H1 (cell line): Measurements from ENCODE around the gene SLC38A10. TPM values are rescaled to one million over a fixed set of nuclear protein-coding genes. Genes with fewer than 3 reads are reported as not detected.

Experiments used
- CTCF ChIA-PET: fragments of 300-600 bp; sonication (Branson Sonifier 250); formaldehyde crosslinking; loops from one replicate; lab custom pipeline; 2021; ENCODE audit not compliant: partially characterized antibody; lab: Charles Lee
- POLR2A ChIA-PET: fragments of 300-600 bp; sonication (Branson Sonifier 250); formaldehyde crosslinking; loops from one replicate; lab custom pipeline; 2021; ENCODE audit warnings: inconsistent platforms; ENCODE audit not compliant: partially characterized antibody; lab: Charles Lee
- DNase-seq, 2 experiments: peaks; one replicate each; pipeline versions ENCODE4 v3.0.0 to v3.0.0-alpha.2; 2010 to 2022; ENCODE audit warnings: low spot score in 2 of 2, low read depth in 1 of 2, mixed read lengths in 1 of 2
- FAIRE-seq: peaks from 2 replicates; lab custom pipeline; 2011; peaks lifted over from hg19 to GRCh38; lab: Jason Lieb, UNC
- H2AFZ ChIP-seq: 2 replicates; pipeline ENCODE4 v1.8.1; 2012; ENCODE audit warnings: low read length, inconsistent platforms
- H2AK5ac ChIP-seq: 2 replicates; pipeline ENCODE4 v1.6.1; 2013; ENCODE audit warnings: low read depth, low read length
- H2BK120ac ChIP-seq: replicated peaks from 2 replicates; pipeline ENCODE3; 2013; ENCODE audit warnings: low read depth, low read length, inconsistent platforms
- H2BK12ac ChIP-seq: 2 replicates; pipeline ENCODE4 v1.6.1; 2013; ENCODE audit warnings: low read depth, low read length
- H2BK15ac ChIP-seq: 2 replicates; pipeline ENCODE4 v1.6.1; 2013; ENCODE audit warnings: low read length
- H2BK20ac ChIP-seq: 2 replicates; pipeline ENCODE4 v1.6.1; 2013; ENCODE audit warnings: low read length
- H2BK5ac ChIP-seq: 2 replicates; pipeline ENCODE4 v1.6.1; 2013; ENCODE audit warnings: low read depth, low read length
- H3K14ac ChIP-seq: 2 replicates; pipeline ENCODE4 v1.6.1; 2013; ENCODE audit warnings: inconsistent platforms; ENCODE audit not compliant: insufficient read length
- H3K18ac ChIP-seq: 2 replicates; pipeline ENCODE4 v1.6.1; 2013; ENCODE audit warnings: low read length; ENCODE audit errors: extremely low read depth
- H3K23ac ChIP-seq: 2 replicates; pipeline ENCODE4 v1.6.1; 2013; ENCODE audit warnings: inconsistent platforms; ENCODE audit not compliant: insufficient read length
- H3K23me2 ChIP-seq: 2 replicates; pipeline ENCODE4 v1.6.1; 2013; ENCODE audit warnings: low read depth, low read length
- H3K27ac ChIP-seq: 2 replicates; pipeline ENCODE4 v1.6.1; 2011; ENCODE audit warnings: low read depth, low read length, inconsistent platforms
- H3K27me3 ChIP-seq, 4 experiments: replicated peaks in 1 of 4; 1 replicate in 1 of 4; 2 replicates in 3 of 4; pipeline versions ENCODE4 v1.6.1 to v1.8.1; 2011 to 2013; ENCODE audit warnings: low read length in 3 of 4, mild to moderate bottlenecking in 3 of 4, inconsistent platforms in 2 of 4, mixed read lengths in 2 of 4, moderate library complexity in 1 of 4; ENCODE audit not compliant: control insufficient read depth in 3 of 4, insufficient read depth in 3 of 4; ENCODE audit errors: extremely low read depth in 1 of 4
- H3K36me3 ChIP-seq, 4 experiments: 2 replicates each; pipeline versions ENCODE4 v1.6.1 to v1.8.1; 2011 to 2013; ENCODE audit warnings: mild to moderate bottlenecking in 4 of 4, low read length in 3 of 4, moderate library complexity in 2 of 4, control low read depth in 1 of 4, inconsistent platforms in 1 of 4; ENCODE audit not compliant: insufficient read depth in 4 of 4, control insufficient read depth in 2 of 4
- H3K4ac ChIP-seq: replicated peaks from 2 replicates; pipeline ENCODE3; 2013; ENCODE audit warnings: low read length, low read depth, mixed read lengths, inconsistent platforms; ENCODE audit not compliant: insufficient read length
- H3K4me1 ChIP-seq, 4 experiments: replicated peaks in 1 of 4; 1 replicate in 1 of 4; 2 replicates in 3 of 4; pipeline versions ENCODE4 v1.6.1 to v1.8.1; 2011 to 2013; ENCODE audit warnings: low read length in 3 of 4, inconsistent platforms in 2 of 4, mixed read lengths in 1 of 4; ENCODE audit not compliant: insufficient read depth in 4 of 4, control insufficient read depth in 3 of 4
- H3K4me2 ChIP-seq, 2 experiments: 2 replicates each; pipeline versions ENCODE4 v1.6.1 to v1.8.1; 2011 to 2013; ENCODE audit warnings: low read depth in 2 of 2, low read length in 2 of 2, control low read depth in 1 of 2, inconsistent platforms in 1 of 2, mild to moderate bottlenecking in 1 of 2; ENCODE audit not compliant: insufficient read depth in 1 of 2
- H3K4me3 ChIP-seq, 4 experiments: fragments of 200-600, 300-600 bp in 1 of 4; sonication (generic), shearing (Covaris generic), sonication (Bioruptor Twin) in 1 of 4; 2 replicates each; pipeline versions ENCODE4 v1.5.1 to v1.8.1; 2011 to 2016; ENCODE audit warnings: low read length in 4 of 4, low read depth in 3 of 4, control low read depth in 2 of 4, inconsistent platforms in 2 of 4, mild to moderate bottlenecking in 2 of 4, mixed read lengths in 1 of 4, moderate library complexity in 1 of 4; ENCODE audit not compliant: insufficient read depth in 2 of 4; ENCODE audit errors: extremely low read depth in 1 of 4
- H3K56ac ChIP-seq: replicated peaks from 2 replicates; pipeline ENCODE3; 2013; ENCODE audit warnings: low read depth, mild to moderate bottlenecking, mixed read lengths, low read length, inconsistent platforms; ENCODE audit not compliant: insufficient read length
- H3K79me1 ChIP-seq: 2 replicates; pipeline ENCODE4 v1.6.1; 2013; ENCODE audit warnings: low read depth, low read length, control low read depth
- H3K79me2 ChIP-seq, 2 experiments: 2 replicates each; pipeline versions ENCODE4 v1.6.1 to v1.8.1; 2012 to 2013; ENCODE audit warnings: low read length in 2 of 2, mild to moderate bottlenecking in 2 of 2, inconsistent platforms in 1 of 2; ENCODE audit not compliant: insufficient read depth in 2 of 2, control insufficient read depth in 1 of 2
- H3K9ac ChIP-seq, 4 experiments: replicated peaks in 1 of 4; 1 replicate in 1 of 4; 2 replicates in 3 of 4; pipeline versions ENCODE4 v1.6.1 to v1.8.1; 2011 to 2013; ENCODE audit warnings: low read depth in 3 of 4, low read length in 3 of 4, control low read depth in 2 of 4, mild to moderate bottlenecking in 2 of 4, moderate library complexity in 2 of 4, inconsistent platforms in 1 of 4; ENCODE audit errors: extremely low read depth in 1 of 4
- H3K9me3 ChIP-seq, 2 experiments: 2 replicates each; pipeline versions ENCODE4 v1.6.1 to v1.8.1; 2012 to 2013; ENCODE audit warnings: mild to moderate bottlenecking in 2 of 2, moderate library complexity in 2 of 2, control low read depth in 1 of 2, inconsistent platforms in 1 of 2, low read depth in 1 of 2, low read length in 1 of 2, mixed read lengths in 1 of 2; ENCODE audit not compliant: insufficient read depth in 2 of 2
- H4K20me1 ChIP-seq, 2 experiments: replicated peaks in 1 of 2; 2 replicates each; pipeline versions ENCODE3 to v1.8.1; 2011 to 2013; ENCODE audit warnings: inconsistent platforms in 2 of 2, low read length in 2 of 2, mild to moderate bottlenecking in 1 of 2; ENCODE audit not compliant: insufficient read depth in 2 of 2, control insufficient read depth in 1 of 2
- H4K5ac ChIP-seq: 2 replicates; pipeline ENCODE4 v1.6.1; 2013; ENCODE audit warnings: low read length, low read depth, mixed read lengths, inconsistent platforms; ENCODE audit not compliant: insufficient read length
- H4K8ac ChIP-seq: 2 replicates; pipeline ENCODE4 v1.8.0; 2013; ENCODE audit warnings: mild to moderate bottlenecking, moderate library complexity, low read length, inconsistent platforms; ENCODE audit not compliant: insufficient read depth; ENCODE audit errors: extremely low read depth
- H4K91ac ChIP-seq: replicated peaks from 2 replicates; pipeline ENCODE3; 2013; ENCODE audit warnings: low read length, mixed read lengths, inconsistent platforms; ENCODE audit not compliant: insufficient read length
- BACH1 ChIP-seq: IDR thresholded peaks from 2 replicates; pipeline ENCODE4 v1.6.1; 2012; ENCODE audit warnings: low read length, improper control_type of control experiment
- CBX8 ChIP-seq: fragments of 300-800, 300-1000 bp; sonication (generic); IDR thresholded peaks from 2 replicates; pipeline ENCODE4 v1.7.1; 2016; ENCODE audit warnings: low read depth, low read length, borderline replicate concordance
- CEBPB ChIP-seq: IDR thresholded peaks from 2 replicates; pipeline ENCODE4 v1.6.1; 2012; ENCODE audit warnings: low read depth, low read length
- CHD1 ChIP-seq: IDR thresholded peaks from 2 replicates; pipeline ENCODE4 v1.6.1; 2012; ENCODE audit warnings: low read depth, low read length, improper control_type of control experiment
- CREB1 ChIP-seq: IDR thresholded peaks from 2 replicates; pipeline ENCODE4 v1.6.1; 2012; ENCODE audit warnings: inconsistent platforms
- CTBP2 ChIP-seq: IDR thresholded peaks from 2 replicates; pipeline ENCODE4 v1.7.0; 2011; ENCODE audit warnings: borderline replicate concordance, mild to moderate bottlenecking, moderate library complexity, mixed read lengths, low read length; ENCODE audit not compliant: insufficient read depth, insufficient read length
- EGR1 ChIP-seq: IDR thresholded peaks from 2 replicates; pipeline ENCODE4 v1.6.1; 2011; ENCODE audit warnings: low read depth, low read length, borderline replicate concordance
- EP300 ChIP-seq, 2 experiments: IDR thresholded peaks; 1 replicate in 1 of 2; 2 replicates in 1 of 2; pipeline ENCODE4 v1.6.1; 2011 to 2012; ENCODE audit warnings: low read depth in 2 of 2, low read length in 2 of 2, mild to moderate bottlenecking in 2 of 2, borderline replicate concordance in 1 of 2, inconsistent platforms in 1 of 2, moderate library complexity in 1 of 2
- EZH2 ChIP-seq: fragments of 200-600 bp; sonication (generic); IDR thresholded peaks from 2 replicates; pipeline ENCODE4 v1.7.1; 2012; ENCODE audit warnings: low read depth, mild to moderate bottlenecking, moderate library complexity, low read length, inconsistent platforms; ENCODE audit not compliant: severe bottlenecking
- GABPA ChIP-seq: IDR thresholded peaks from 2 replicates; pipeline ENCODE4 v1.6.1; 2011; ENCODE audit warnings: mild to moderate bottlenecking, low read length, moderate library complexity, borderline replicate concordance; ENCODE audit not compliant: insufficient read depth
- KDM5A ChIP-seq: fragments of 200-600 bp; IDR thresholded peaks from 2 replicates; pipeline ENCODE4 v1.7.1; 2012; ENCODE audit warnings: mild to moderate bottlenecking, low read length, inconsistent platforms, mixed read lengths
- NANOG ChIP-seq: IDR thresholded peaks from 2 replicates; pipeline ENCODE4 v1.6.1; 2011; ENCODE audit warnings: low read length, low read depth, mild to moderate bottlenecking, inconsistent platforms; ENCODE audit not compliant: insufficient read depth, poor library complexity, severe bottlenecking
- SUZ12 ChIP-seq: fragments of 200-600 bp; sonication (generic); IDR thresholded peaks from 2 replicates; pipeline ENCODE4 v1.6.1; 2012; ENCODE audit warnings: mild to moderate bottlenecking, inconsistent platforms, low read length, moderate library complexity, mixed read lengths
- ZNF274 ChIP-seq: IDR thresholded peaks from 2 replicates; pipeline ENCODE4 v1.7.0; 2012; ENCODE audit warnings: low read length, borderline replicate concordance; ENCODE audit errors: extremely low read depth
- WGBS, 2 experiments: shearing (Covaris generic) in 1 of 2; methylation state at CpG; one replicate each; pipeline versions ENCODE4 v1.1.6 to v1.1.7; 2013 to 2015; ENCODE audit warnings: low lambda C conversion rate in 2 of 2, mixed read lengths in 2 of 2, inconsistent platforms in 1 of 2, low coverage in 1 of 2, missing lambda C conversion rate in 1 of 2; ENCODE audit not compliant: insufficient replicate concordance in 2 of 2, insufficient coverage in 1 of 2, insufficient read length in 1 of 2; ENCODE audit errors: extremely low coverage in 1 of 2, missing lambda C conversion rate in 1 of 2; 5-methylcytosine and 5-hydroxymethylcytosine counted together
- polyA plus RNA-seq, 7 experiments: library from polyadenylated mRNA; depleted of rRNA in 3 of 7; stranded (reverse) in 5 of 7; unstranded in 2 of 7; fragments of >200 nt in 5 of 7; fragments of 200-250 nt in 2 of 7; gene quantifications; 1 replicate in 5 of 7; 2 replicates in 1 of 7; 4 replicates in 1 of 7; pipeline versions ENCODE4 v1.2.1 to v1.2.3, GENCODE V29; 2011 to 2013; ENCODE audit warnings: missing spikeins in 2 of 7, mixed read lengths in 2 of 7
- total RNA-seq: library from RNA; stranded (reverse); fragmentation: NEBNext Ultra II Directional; extraction: Animal tissue kit (Norgen Biotek cat#: 25700); gene quantifications from 2 replicates; pipeline ENCODE4 v1.2.1, GENCODE V29; 2021

Gene SLC38A10
- total and polyA plus RNA-seq, 2 of the 8 experiments (the other 6 are each of a cell fraction or from before 2014, with no cell fraction given): 26.4 to 41.0 TPM

GRCh38 chr17:81261096-81261495 is 34.0 kb downstream of the SLC38A10 start:
- H3K56ac ChIP-seq: no peak overlapping the region
- no peak overlapping the region for H2BK5ac ChIP-seq
- no peak overlapping the region for H3K23ac ChIP-seq
- no peak overlapping the region for H2BK15ac ChIP-seq
- no peak overlapping the region for H4K91ac ChIP-seq
- H2BK12ac ChIP-seq: no peak overlapping the region
- H3K79me2 ChIP-seq: no peaks in the 10 kb centered on the region
- no peak overlapping the region for H3K27ac ChIP-seq
- H3K9ac ChIP-seq: no peak overlapping the region
- no peak overlapping the region for H3K18ac ChIP-seq
- no peaks in the 10 kb centered on the region for H3K9me3 ChIP-seq
- no peak overlapping the region for H2AK5ac ChIP-seq
- no peak overlapping the region for H2AFZ ChIP-seq
- ChIA-PET POLR2A (interaction anchor here (0.7 to 1.4 kb wide), 3 partner anchors 9 to 252 kb away, joined by 3 to 4 read pairs (median 3); no protein-coding TSS in a partner anchor), CTCF (interaction anchor here (0.9 to 2.2 kb wide), 6 partner anchors 18 to 277 kb away, joined by 3 to 8 read pairs (median 3); no protein-coding TSS in a partner anchor)
- H4K20me1 ChIP-seq: peaks cover 0 to 12% of the 10 kb centered on the region in 2 experiments
- no peak overlapping the region for H3K14ac ChIP-seq
- DNase-seq (no peak), FAIRE-seq (no peak)
- 96% methylated on average over 18 of the region's 18 CpGs; no CpG with 5 or more reads in 1 of the 2 experiments for WGBS, 2 experiments
- peaks cover 0 to 7% (median 4%) of the 10 kb centered on the region in 4 experiments; a peak in 3 of 8 replicates for H3K36me3 ChIP-seq
- H3K4me1 ChIP-seq: no peaks in the 10 kb centered on the region
- TF ChIP-seq KDM5A (no peak), EZH2 (no peak), CEBPB (no peak), CHD1 (no peak), CTBP2 (no peak), NANOG (no peak), SUZ12 (no peak), EP300 (IDR thresholded peaks at IDR 0.05; ENCODE audit: borderline replicate concordance in 1 of 2, low read depth in 2 of 2, low read length in 2 of 2) (no peak), CBX8 (no peak), CREB1 (no peak), EGR1 (no peak), GABPA (no peak), BACH1 (no peak), ZNF274 (no peak)
- no peaks in the 10 kb centered on the region for H3K27me3 ChIP-seq
- no peak overlapping the region for H3K4ac ChIP-seq
- H3K79me1 ChIP-seq: peaks cover 5% of the 10 kb centered on the region; the same call in 1 of the 2 replicates
- H2BK20ac ChIP-seq: no peak overlapping the region
- no peak overlapping the region for H3K4me3 ChIP-seq
- H2BK120ac ChIP-seq: no peak overlapping the region
- no peak overlapping the region for H4K5ac ChIP-seq
- no peaks in the 10 kb centered on the region for H3K23me2 ChIP-seq
- no peak overlapping the region for H3K4me2 ChIP-seq
- H4K8ac ChIP-seq: no peak overlapping the region
